ENCODE results near the gene RNU1-2.
"Not testable (repeated sequence)": the region's sequence is repeated elsewhere in the genome, so short reads cannot be mapped to it uniquely, and the experiment has no call there.

The RNU1-2 gene

DNA sequence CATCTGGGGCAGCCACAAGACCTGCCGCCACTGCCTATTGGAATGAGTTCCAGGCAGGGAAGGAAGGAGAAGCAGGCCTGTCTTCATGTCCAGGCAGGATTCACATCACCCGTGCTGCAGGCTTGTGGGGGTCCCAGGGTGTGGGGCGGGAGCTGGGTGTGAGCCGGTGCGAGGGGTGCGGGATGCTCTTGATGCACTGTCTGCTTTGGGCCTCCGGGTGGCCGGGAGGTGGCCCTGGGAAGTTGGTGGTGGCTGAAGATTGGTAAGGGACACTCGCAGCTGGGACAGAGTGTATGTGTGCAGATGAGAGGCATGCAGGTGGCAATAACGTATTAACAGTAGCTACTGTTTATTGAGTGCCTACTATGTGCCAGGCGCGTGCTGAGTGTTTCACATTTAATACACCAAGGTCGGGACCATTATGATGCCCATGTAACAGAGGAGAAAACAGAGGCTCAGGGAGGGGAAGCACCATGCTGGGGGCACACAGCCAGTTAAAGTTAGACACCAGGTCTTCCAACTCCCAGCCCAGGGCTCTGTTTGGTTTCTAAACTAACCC is 29.2 kb downstream of the RNU1-2 start:
- no peak overlapping the region for H3K4me3 ChIP-seq (ENCODE audit: low read depth, low read length)
- TF ChIP-seq, protein P1, sequence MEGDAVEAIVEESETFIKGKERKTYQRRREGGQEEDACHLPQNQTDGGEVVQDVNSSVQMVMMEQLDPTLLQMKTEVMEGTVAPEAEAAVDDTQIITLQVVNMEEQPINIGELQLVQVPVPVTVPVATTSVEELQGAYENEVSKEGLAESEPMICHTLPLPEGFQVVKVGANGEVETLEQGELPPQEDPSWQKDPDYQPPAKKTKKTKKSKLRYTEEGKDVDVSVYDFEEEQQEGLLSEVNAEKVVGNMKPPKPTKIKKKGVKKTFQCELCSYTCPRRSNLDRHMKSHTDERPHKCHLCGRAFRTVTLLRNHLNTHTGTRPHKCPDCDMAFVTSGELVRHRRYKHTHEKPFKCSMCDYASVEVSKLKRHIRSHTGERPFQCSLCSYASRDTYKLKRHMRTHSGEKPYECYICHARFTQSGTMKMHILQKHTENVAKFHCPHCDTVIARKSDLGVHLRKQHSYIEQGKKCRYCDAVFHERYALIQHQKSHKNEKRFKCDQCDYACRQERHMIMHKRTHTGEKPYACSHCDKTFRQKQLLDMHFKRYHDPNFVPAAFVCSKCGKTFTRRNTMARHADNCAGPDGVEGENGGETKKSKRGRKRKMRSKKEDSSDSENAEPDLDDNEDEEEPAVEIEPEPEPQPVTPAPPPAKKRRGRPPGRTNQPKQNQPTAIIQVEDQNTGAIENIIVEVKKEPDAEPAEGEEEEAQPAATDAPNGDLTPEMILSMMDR (IDR thresholded peaks at IDR 0.05; ENCODE audit: borderline replicate concordance, insufficient read depth, low read depth, low read length), result no peak

DNA sequence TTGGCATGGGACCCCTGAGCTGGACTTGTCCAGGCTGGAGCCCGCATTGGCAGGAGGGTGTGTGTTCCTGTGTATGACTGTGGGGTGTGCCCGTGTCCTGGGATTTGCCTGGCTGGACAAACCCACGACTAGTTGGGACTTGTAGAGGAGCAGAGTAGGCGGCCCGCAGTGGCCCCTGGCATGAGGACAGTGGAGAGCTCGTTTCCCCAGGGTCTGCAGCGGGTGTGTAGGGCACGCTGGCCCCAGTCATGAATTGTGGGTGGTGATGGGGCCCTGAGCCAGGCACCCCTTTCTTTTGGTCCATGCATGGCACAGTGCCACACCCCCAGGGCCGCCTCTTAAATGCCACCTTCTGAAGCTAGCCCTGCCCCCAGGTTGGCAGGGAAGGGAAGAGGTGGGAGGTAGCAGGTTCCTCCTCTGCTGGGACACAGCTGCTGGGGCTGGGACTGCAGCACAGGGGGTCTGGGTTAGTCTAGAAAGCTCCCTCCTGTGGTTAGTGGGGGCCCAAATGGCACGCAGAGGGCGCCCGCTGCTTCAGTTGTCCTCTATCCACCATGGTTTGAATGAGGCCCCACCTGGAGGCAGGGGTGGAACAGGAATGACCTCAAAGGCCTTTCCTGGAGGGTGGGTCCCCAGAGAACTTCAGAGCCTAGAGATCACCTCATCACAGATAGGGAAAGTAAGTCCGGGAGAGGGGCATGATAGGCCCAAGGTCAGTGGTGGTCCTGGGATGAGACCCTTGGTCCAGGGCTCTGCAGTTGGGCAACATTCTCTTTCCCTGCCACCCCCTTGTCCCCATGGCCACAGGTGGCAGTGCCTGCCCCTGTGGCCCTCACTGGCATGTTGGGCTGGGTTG is 30.1 kb downstream of the RNU1-2 start:
- TF ChIP-seq, protein P1 (IDR thresholded peaks at IDR 0.05; ENCODE audit: borderline replicate concordance, insufficient read depth, low read depth, low read length), result no peak
- no peak overlapping the region for H3K4me3 ChIP-seq (ENCODE audit: low read depth, low read length)

DNA sequence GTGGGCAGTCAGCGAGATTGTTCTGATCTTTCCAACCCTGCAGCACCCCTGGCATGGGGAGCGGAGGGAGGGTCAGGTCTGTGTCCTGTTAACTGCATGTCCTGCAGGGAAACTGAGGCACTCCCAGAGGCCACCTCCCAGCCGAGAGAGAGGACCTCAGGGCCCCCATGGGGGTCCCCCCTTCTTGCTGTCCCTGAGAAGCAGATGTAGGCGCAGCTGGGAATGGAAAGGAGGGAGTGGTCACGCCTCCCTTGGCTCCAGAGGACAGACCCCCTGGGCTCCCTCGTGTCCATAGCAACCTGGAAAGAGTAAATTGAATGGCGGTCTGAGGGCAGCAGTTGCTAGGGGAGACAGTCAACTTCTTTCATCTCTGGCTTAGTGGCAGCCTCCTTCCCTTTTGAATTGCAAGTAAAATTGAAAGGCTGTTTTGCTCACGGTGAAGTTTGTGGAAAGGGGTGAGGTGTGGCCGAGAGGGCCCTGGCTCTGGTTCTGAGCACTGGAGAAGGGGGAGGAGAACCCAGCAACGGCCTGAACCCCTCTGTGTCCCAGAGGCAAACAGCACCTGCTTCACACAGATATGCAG is 30.8 kb downstream of the RNU1-2 start:
- H3K4me3 ChIP-seq (ENCODE audit: low read depth, low read length), result no peak overlapping the region
- TF ChIP-seq, protein P1 (IDR thresholded peaks at IDR 0.05; ENCODE audit: borderline replicate concordance, insufficient read depth, low read depth, low read length), result no peak

DNA sequence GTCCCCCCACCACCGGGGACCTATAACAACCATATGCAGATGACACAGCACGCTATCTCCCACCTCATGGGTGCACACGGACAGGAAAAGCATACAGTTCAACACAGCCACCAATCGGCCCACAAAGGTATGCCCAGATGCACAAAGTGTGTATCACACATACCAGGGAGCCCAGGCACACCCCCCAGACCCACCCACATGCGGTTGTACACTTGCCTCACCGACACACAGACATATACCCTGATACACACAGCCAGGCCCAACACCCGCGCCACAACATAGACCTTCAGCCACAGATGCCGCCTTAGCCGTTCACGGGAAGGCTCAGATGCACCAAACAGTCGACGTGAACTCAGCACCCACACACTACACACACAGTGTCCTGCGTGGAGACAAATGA is 31.5 kb downstream of the RNU1-2 start:
- TF ChIP-seq, protein P1 (IDR thresholded peaks at IDR 0.05; ENCODE audit: borderline replicate concordance, insufficient read depth, low read depth, low read length), result no peak
- H3K4me3 ChIP-seq (ENCODE audit: low read depth, low read length), result no peak overlapping the region

DNA sequence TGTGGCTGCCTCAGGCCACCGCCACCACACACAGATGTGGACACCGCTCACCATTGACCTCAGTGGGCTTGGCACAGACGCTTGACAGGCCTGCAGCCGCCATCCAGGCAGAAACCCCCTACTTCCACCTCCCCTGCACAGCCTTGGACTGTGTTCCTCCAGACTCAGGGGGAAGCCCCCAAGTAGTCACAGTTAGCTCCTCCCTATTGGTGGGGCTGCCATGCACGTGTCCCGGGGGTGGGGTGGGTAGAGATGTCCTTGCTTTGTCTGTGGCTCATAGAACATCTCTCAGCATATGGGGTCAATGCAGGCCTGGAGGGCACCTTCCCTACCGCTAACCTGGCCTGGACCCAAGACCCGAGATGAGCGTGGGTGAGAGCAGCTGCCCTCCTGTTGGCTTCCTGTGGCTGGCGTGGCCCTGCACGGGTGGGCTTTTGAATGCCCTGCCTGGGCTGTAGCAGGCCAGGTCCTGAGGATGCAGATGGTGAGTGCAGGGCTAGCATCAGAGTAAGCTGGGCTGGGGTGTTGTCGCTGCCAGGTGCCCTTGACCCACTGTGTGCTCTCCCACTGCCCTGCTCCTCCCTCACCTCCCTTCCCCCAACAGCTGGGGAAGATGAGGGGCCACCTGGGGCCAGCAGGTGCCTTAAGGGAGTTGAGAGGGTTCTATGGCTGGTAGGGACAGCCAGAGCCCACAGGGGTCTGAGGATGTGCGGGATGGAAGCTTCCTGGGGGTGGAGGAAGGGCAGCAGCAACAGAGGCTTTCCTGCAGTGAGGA is 32.1 kb downstream of the RNU1-2 start:
- H3K4me3 ChIP-seq (ENCODE audit: low read depth, low read length), result no peak overlapping the region
- TF ChIP-seq, protein P1 (IDR thresholded peaks at IDR 0.05; ENCODE audit: borderline replicate concordance, insufficient read depth, low read depth, low read length), result no peak

DNA sequence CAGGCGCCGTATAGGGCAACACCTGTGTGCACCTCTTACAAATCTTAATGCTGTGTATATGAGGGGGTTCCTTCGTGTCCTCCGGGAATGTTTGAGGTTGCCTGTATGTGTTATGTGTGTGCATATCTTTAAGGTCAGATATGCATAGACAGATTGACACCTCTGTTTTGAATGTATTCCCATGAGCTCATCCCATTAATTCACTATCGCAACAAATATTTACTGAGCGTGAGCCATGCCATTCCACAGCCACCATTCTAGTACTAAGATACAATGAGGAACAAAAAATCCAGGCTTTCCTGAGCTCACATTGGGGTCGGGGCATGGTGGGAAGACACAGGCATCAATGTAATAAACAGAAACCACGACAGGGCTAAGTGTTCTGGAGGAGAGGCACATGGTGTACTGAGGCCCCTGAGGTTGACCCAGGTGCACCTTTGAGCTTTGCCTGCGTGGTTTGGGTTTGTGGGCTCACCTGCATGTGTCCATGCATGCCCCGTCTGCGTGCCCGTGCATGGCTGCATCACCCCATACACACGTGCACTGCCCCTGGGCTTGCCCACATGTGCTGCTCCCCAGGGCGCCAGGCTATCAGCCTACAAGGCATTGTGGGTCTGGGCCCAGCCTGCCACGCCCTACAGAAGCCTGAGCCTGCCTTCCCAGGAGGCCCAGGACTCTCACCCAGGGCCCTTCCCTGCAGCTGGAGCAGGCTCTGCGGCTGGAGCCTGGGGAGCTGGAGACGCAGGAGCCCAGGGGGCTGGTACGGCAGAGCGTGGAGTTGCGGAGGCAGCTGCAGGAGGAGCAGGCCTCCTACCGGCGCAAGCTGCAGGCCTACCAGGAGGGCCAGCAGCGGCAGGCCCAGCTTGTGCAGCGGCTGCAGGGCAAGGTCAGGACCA is 33.6 kb downstream of the RNU1-2 start:
- not testable (repeated sequence) for H3K4me3 ChIP-seq (ENCODE audit: low read depth, low read length)

DNA sequence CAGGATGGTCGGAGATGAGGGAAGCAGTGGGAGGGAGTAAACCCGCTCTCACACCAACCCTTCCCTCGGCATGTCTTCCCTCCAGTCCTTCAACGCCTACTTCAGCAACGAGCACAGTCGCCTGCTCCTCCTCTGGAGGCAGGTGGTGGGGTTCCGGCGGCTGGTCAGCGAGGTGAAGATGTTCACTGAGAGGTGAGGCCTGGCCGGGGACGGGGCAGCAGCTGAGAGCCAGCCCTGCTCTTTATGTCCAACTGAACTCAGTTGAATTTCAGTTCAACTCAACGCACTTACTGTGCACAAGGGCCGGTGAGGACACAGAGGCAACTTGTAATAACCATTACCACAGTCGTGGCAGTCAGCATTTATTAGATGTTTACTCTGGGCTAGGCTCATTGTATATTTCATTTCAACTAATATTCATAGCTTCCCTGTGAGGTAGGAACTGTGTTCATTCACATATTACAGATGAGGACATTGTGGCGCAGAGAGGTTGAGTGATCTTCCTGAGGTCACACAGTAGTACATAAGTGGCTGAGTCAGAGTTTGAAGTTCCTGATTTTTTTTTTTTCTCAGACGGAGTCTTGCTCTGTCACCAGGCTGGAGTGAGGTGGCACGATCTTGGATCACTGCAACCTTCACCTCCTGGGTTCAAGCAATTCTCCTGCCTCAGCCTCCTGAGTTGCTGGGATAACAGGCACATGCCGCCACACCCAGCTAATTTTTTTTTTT is 35.6 kb downstream of the RNU1-2 start:
- not testable (repeated sequence) for H3K4me3 ChIP-seq (ENCODE audit: low read depth, low read length)

DNA sequence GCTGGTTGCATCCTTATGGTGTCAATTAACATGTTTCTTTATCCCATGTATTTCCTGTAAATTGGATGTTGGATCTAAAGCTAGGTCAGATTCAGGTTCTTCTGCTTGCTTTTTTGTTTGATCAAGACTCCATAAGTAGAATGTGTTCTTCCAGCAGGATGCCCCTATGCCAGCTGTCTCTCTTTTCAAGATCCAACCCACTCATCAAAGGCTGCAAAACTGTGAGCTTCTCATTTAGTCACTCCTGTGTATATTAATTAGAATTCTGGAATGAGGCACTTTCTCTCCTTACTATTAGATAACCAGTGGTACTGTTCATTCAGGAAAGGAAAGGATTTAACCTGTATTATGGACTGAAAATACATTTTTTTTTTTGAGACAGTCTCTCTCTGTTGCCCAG is 38.2 kb downstream of the RNU1-2 start:
- not testable (repeated sequence) for H3K4me3 ChIP-seq (ENCODE audit: low read depth, low read length)

DNA sequence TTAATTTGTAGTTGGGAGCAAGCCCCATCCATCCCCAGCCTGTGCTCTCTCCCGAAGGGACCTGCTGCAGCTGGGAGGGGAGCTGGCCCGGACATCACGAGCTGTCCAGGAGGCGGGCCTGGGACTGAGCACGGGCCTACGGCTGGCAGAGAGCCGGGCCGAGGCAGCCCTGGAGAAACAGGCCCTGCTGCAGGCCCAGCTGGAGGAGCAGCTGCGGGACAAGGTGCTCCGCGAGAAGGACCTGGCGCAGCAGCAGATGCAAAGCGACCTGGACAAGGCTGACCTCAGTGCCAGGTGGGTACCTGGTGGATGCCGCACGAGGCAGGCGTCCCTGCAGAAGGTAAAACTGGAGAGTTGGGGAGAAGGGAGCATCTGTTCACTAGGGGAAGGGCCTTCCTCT is 40.8 kb downstream of the RNU1-2 start:
- not testable (repeated sequence) for H3K4me3 ChIP-seq (ENCODE audit: low read depth, low read length)
